ENCODE results near the gene FRS2. TPM values are rescaled to one million over a fixed set of nuclear protein-coding genes. Genes with fewer than 3 reads are reported as not detected.

FRS2 gene
- total RNA-seq, 1 donor = 70.0 TPM

- TF ChIP-seq CTCF (IDR thresholded peaks at IDR 0.05; ENCODE audit: insufficient read depth, low read depth, low read length) = no peak
- H3K4me3 ChIP-seq (ENCODE audit: low read depth, low read length) = no peak overlapping the region
- no peak for DNase-seq (ENCODE audit: low read depth)
Observed at GRCh38 chr12:69523433-69524330, 53.5 kb downstream of the FRS2 start.

GRCh38 chr12:69524331-69524630, 54.1 kb downstream of the FRS2 start:
- no peak overlapping the region for H3K4me3 ChIP-seq (ENCODE audit: low read depth, low read length)
- no peak for DNase-seq (ENCODE audit: low read depth)
- no peak for TF ChIP-seq CTCF (IDR thresholded peaks at IDR 0.05; ENCODE audit: insufficient read depth, low read depth, low read length)

GRCh38 chr12:69524755-69525469, 54.7 kb downstream of the FRS2 start:
- TF ChIP-seq CTCF (IDR thresholded peaks at IDR 0.05; ENCODE audit: insufficient read depth, low read depth, low read length) = no peak
- no peak for DNase-seq (ENCODE audit: low read depth)
- no peak overlapping the region for H3K4me3 ChIP-seq (ENCODE audit: low read depth, low read length)

GRCh38 chr12:69527506-69528272, 57.5 kb downstream of the FRS2 start:
- DNase-seq (ENCODE audit: low read depth) = peak; percentile 86
- H3K4me3 ChIP-seq (ENCODE audit: low read depth, low read length) = no peak overlapping the region
- TF ChIP-seq CTCF (IDR thresholded peaks at IDR 0.05; ENCODE audit: insufficient read depth, low read depth, low read length) = no peak

- H3K4me3 ChIP-seq (ENCODE audit: low read depth, low read length) = no peak overlapping the region
- DNase-seq (ENCODE audit: low read depth) = no peak
- TF ChIP-seq CTCF (IDR thresholded peaks at IDR 0.05; ENCODE audit: insufficient read depth, low read depth, low read length) = no peak
Observed at GRCh38 chr12:69529021-69529420, 58.8 kb downstream of the FRS2 start.

- no peak overlapping the region for H3K4me3 ChIP-seq (ENCODE audit: low read depth, low read length)
- DNase-seq (ENCODE audit: low read depth) = no peak
- TF ChIP-seq CTCF (IDR thresholded peaks at IDR 0.05; ENCODE audit: insufficient read depth, low read depth, low read length) = no peak
Observed at GRCh38 chr12:69533844-69534243, 63.7 kb downstream of the FRS2 start.
